Measurements from ENCODE around the gene BABAM1.
A peak's percentile ranks its signal among the peaks of the same experiment; 100 is the strongest.

BABAM1 gene

DNA sequence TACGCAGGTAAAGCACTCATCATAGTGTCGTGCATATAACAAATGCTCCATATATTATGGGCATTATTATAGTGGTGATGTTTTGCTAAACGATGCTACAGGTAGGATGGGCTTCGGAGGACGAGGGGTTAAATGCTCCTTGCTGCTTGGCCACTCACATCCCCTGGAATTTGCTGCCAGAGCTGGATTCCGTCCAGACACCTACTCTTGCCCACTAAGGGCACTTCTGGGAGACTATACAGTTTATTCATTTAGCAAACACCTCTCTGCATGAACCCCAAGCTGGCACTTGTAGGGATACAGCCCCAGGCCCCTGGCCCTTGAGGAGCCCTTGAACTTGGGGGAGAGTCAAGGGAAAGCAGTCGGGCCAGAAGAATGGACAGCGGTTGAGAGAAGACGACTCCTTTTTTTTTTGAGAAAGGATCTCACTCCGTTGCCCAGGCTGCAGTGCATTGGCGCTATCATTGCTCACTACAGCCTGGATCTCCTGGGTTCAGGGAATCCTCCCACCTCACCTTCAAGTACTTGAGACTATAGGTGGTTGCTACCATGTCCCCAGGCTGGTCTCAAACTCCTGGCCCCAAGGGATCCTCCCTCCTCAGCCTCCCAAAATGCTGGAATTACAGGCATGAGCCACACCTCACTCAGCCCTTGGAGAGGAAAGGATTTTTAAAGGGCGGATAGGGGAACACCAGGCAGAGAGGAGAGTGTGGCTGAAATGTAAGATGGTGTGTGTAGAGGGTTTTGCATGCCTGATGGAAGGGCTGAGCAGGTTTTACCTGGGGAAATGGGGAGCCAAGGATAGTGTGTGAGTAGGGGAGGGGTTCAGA is 37.4 kb downstream of the BABAM1 start:
- DNase-seq: no peak

DNA sequence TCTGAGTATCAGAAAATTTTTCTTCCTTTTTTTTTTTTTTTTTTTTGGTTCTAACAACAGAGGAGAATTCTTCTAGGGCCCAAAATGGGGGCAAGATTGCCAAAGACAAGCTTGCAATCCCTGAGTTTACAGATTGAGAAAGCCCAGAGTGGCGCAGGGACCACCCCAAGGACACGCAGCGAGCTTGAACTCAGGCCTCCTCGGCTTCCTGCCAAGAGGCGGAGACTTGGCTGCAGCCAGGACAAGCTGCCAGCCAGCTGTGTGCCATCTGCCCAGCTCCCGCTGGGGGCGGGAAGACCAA is 37.9 kb downstream of the BABAM1 start:
- no peak for DNase-seq

DNA sequence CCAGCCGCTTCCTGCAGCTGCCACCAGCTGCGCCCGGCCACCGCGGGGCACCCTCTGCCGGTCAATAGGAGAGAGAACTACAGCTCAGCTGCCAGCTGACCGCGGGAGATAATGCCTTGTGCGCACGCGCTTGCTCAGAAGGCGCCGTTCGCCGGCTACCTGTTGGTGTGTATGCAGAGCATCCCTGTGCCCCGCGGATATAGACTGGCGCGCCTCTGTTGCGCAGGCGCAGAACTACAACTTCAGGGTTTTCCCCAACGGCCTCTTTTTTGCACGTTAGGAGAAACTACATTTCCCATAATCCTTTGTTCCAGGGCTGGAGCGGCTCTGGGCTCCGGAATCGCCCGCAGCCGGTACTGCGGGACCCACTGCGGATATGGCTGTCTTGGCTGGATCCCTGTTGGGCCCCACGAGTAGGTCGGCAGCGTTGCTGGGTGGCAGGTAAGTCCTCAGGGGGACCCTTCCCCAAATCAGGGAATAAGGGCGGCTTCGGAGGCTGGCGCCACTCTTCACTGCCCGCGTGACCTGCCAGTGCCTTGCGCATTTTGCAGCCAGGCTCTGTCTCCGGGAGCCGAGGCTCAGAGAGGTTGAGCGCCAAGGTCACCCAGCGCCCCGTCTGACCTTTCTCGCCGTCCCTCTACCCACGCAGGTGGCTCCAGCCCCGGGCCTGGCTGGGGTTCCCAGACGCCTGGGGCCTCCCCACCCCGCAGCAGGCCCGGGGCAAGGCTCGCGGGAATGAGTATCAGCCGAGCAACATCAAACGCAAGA is 38.5 kb downstream of the BABAM1 start, which contains the start of gene MRPL34:
MRPL34 (plus strand) TSS at position 356 of the 768 bp plus-strand sequence; CDS start at position 377, 21 bp downstream.
- DNase-seq: peak; percentile 99 to 100

DNA sequence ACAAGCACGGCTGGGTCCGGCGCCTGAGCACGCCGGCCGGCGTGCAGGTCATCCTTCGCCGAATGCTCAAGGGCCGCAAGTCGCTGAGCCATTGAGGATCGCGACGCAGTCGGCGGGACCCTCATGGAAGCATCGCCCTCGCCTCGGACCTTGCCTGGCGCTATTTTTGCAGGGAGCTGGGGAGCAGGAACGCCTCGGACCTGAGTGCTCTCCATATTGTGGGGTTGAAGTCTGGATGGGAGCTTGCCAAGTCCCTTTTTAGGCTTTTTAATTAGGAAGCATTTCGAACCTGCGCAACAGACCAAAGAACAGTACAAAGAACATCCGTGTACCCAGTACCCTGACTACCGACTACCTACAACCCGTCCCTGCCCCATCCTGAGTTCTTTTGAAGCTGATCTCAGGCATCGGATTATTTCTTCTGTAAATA is 39.1 kb downstream of the BABAM1 start:
- DNase-seq: no peak

DNA sequence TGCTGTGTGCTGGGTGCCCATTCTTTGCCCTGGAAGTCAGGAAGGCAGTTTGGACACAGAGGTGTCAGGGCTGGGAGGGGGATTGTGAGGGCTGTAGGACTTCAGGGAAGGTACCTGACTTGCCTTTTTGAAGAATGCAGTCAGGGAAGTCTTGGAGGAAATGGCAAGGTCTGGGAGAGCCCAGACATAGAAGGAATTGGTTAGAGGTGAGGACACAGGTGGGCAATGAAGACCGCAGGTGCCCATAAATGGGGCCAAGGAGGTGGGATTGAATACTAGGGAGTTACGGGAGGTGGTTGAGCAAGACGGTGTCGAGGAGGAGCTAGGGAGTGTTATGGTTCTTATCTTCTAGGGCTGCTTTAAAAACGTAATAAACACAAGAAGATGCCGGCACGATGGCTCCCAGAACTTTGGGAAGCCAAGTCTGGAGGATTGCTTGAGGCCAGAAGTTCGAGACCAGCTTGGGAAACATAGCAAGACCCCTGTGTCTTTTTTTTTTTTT is 40.7 kb downstream of the BABAM1 start:
- DNase-seq: no peak

DNA sequence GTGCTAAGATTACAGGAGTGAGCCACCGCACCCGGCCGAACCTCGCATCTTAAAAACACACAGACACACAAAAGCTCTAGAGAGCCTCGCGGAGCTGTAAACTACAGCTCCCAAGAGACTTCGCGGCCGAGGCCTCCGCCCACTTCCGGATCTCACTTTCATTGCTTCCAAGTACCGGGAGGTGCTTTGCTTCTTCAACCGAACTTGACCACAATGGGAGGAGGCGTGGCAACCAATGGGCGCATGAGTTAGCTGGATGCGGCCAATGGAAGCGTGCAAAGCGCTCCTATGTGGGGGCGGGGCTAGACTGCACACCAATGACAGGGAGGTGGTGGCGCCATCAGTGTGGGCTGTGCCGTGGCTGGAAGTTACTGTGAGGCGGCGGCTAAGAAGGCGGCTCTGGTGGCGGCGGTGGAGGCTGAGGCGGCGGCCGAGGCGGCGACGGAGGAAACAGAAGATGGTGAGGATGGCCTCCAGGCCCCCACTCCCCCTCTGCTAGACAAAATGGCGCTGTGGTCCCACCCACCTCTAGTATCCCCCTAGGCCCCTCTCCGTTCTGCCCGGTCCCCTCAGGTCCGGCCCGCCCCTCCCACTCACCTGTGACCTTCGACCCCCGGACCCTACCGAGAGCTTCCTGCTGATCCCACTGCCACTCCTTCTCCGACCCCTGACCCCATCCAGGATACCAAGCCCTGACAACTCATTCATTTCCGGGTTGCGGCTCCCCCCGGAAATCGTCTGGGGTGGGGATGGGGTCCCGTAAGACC is 42.1 kb downstream of the BABAM1 start, which contains the start of gene DDA1:
DDA1 (plus strand) TSS at position 366 of the 767 bp plus-strand sequence; CDS start at position 458, 92 bp downstream.
- DNase-seq: peak; percentile 99

DNA sequence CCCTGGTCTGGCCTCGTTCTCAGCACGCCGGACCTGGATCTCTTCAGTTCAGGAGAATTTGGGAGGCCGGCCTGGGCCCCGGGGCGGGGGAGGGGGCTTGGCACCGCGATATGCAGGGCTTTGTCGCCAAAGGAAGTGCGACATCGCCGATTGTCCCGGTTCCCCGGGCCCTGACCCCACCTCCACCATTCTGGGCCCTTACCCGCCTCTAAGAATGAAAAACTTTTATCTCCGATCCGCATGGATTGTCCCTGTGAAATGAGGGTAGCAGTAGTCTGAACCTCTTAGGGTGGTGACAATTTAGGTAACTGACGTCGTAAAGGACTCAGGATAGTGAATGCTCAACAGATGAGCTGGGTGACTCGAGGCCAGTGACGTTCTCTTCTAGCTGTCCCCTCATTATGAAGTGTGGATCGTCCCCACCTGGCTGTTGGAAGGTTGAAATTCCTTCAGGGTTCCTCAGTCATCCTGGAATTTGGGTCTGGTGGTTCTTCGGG is 42.8 kb downstream of the BABAM1 start:
- no peak for DNase-seq

DNA sequence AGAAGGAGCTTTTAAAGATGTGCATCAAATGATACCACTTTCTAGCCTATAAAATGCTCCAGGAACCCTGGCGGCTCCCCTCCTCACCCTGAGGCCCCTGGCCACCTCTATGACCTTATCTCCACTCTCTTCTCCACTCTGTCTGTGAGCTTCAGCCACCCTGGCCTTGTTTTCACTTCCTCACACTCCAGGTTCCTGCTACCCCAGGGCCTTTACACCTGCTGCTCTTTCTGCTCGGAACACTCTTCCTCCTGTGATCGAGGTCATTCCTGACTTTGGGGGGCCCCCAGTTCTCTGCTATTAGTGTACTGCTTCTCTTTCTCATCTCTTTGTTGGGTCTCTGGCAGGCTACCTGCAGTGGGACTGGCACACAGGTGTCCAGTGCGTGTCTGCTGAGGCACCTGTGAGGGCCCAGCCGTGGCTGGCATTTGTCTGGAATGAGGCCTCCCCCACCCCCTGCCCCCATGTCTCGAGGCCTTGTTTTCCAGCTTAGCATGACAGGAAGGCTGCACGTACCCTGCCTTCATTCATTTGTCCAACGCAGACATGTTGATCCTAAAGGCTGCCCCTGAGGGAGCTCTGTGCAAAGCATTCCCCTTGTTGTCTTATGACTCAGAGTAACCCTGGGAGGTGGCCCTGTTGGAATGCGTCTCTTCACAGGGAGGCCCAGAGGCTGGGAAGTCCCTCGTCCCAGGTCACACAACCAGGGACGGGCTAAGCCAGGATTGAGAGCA is 44.4 kb downstream of the BABAM1 start:
- DNase-seq: no peak

DNA sequence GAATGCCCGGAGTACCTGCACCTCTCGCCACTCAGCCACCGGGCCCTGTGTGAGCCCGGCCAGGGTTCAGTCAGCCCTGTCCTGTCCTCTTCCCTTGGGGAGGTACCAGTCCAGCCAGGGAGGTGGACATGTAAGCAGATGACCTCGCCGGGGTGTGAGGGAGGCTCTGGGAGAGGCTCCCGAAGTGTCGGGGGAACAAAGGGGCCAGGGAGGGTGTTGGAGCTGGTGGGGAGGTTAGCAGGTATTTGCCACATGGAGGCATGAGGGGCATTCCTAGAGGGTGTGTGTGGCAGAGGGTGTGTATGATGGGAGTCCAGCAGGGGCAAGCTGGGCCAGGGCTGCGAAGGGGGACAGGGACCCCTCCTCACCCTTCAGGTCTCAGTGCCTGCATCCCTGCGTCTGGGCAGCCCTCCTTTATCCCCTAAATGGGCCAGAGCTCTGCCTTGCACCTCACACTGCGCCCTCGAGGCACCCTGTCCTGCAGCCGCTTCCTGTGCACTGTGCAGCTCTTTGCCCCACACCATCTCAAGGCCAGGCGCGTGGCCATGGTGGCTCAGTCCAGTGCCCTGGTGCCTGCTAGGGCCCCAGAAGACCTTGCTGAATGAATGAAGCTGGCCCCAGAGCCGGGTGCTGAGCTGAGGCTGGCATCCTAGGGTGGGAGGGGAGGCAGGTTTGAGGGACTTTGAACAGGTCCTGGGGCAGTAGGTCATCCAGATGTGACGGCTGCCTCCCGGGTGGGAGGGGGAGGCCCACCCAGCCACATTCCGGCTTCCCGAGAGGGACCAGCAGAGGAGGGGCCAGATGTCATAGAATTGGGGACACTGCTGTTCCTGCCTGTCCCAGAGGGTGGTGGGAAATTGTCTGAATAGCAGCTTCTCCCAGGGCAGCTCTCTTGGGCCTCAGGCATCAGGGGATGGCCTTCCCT is 45.2 kb downstream of the BABAM1 start:
- DNase-seq: no peak

DNA sequence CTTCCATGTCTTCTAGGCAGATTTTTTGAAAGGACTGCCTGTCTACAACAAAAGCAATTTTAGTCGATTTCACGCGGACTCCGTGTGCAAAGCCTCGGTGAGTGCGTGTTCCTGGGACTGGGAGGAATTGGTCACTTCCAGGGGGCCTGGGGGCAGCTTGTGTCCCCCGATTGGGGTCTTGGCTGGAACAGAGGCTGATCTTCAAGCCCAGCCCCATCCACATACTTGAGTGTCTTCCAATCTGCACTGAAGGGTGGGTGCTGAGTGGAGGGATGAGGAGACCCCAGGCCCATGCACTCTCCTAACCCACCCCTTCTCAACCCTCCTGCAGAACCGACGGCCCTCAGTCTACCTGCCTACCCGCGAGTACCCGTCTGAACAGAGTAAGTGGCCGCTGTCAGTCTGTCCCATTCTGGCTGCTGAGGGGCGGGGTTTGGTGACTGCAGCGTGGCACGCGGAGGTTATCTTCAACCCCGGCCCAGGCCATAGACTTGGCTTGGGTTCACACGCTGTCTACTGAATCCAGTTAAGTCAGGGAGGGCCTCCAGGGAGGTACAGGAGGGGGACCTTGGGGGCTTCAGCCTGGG is 46.9 kb downstream of the BABAM1 start:
- no peak for DNase-seq

DNA sequence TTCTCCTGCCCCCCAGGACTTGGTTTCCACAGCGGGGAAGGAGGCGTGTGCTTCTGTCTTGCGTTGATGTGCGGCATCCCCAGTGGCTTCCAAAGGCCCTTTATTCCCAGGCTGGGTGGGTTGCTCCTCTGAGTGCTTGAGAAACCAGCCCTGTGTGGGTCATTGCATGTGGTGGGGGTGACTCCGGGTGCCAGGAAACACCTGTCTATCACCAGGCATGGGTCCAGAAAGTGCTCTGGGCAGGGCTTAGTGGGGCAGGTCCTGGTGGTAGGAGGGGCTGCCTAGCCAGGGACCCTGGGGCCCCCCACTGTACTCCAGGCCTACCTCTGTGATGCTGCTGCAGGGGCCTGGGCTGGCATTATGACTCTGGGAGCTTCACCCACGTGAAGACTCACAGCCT is 51.7 kb downstream of the BABAM1 start:
- DNase-seq: no peak

DNA sequence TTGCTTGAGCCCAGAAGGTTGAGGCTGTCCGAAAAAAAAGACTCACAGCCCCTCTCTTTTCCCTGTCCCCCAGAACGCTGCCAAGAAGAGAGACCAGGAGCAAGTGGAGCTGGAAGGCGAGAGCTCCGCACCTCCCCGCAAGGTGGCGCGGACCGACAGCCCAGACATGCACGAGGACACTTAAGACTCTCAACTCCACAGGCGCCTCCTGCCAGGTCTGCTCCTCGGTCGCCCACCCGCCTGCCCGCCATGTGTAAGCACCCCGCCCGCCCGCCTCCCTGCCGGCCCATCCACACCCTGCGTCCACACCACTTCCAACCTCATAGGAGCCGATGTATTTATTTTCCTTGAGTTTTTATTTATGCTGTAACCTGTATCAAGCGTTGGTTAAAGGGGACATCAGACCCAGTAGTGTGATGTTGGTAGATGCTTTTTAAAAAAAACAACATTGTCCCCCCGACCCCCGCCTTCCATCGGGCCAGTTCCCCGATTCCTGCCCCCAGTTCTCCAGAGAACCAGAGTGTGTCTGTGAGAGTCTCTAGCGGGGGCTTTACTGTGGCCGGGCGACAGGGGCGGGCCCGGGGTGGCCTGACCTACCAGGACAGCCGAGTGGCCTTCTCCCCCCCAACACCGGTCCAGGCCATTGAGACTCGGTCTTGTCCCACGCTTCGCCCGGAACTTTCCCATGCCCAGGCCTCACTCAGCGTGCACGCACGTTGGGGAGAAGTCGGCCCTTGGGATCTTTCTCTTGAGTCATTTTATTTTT is 52.4 kb downstream of the BABAM1 start:
- DNase-seq: no peak

DNA sequence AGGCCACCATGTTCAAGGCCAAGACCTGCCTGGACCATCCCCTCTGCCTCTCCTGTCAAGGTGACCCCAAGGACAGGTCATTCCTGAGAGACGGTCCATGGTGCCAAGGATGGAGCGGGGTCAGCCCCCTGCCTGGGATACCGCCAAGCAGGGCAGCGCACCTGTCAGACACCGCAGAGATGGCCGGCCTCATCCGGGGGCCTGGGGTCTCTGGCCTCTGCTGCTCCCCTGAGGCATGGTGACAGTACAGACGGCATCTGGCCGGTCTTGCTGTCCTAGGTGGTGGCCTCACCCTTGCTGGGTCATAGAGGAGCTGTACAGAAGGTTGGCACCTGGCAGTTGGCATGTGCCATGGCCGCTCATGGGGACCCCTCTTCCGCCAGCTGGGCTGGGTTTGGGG is 53.2 kb downstream of the BABAM1 start:
- DNase-seq: no peak

DNA sequence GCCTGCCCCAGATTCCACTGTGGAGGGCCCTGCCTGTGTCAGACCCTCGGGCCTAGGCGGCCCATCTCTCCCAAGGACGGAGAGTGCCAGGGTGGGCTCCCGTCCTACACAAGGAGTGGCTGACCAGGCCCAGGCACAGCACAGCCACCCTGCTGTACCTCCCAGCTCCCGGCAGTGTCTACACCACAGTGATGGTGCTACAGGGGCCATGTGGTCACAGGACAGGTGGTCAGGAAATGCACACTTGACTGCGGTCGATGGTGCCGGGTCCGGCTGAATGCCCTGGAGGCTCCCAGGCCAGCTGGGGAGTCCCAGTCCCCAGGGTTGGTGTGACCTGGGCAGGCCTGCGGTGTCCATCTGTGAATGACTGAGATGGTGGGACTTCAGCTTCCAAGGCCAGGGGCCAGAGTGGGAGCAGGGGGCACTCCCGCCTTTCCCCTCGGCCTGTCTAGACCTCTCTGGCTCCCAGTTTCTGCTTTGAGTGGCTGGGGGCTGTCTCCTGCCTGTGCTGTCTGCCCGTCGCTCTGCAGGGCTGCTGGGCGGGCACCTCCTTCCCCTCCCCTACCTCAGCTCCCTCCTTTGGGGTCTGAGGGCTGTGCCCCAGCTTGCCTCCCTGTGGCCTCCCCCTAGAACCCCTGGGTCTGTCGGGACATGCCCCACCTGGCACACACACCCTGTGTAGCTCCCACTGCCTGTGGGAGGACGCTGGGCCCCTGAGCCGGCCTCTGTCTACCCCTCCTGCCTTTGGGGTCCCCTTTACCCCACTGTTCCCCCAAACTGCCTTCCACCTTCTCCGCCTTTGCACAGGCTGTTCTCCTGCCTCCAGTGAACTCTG is 54.6 kb downstream of the BABAM1 start:
- no peak for DNase-seq

DNA sequence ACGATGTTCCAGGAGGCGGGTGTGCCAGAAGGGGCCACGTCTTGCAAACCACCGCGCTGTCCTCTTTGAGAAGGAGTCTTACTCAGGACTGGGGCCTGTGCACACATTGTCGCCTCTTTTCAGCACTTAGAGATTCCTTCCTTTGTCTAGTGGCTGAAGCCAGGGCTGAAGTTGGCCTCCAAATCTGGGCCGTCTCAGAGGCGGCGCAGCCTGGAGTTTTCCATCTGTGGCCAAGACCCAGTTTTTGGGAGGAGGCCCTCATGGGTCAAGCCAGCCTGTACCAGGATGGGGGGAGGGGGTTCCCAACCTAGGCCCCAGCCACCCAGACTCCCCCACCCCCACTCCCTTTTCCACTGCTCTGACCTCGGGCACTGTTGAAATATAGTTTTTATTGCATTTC is 55.6 kb downstream of the BABAM1 start:
- DNase-seq: no peak

DNA sequence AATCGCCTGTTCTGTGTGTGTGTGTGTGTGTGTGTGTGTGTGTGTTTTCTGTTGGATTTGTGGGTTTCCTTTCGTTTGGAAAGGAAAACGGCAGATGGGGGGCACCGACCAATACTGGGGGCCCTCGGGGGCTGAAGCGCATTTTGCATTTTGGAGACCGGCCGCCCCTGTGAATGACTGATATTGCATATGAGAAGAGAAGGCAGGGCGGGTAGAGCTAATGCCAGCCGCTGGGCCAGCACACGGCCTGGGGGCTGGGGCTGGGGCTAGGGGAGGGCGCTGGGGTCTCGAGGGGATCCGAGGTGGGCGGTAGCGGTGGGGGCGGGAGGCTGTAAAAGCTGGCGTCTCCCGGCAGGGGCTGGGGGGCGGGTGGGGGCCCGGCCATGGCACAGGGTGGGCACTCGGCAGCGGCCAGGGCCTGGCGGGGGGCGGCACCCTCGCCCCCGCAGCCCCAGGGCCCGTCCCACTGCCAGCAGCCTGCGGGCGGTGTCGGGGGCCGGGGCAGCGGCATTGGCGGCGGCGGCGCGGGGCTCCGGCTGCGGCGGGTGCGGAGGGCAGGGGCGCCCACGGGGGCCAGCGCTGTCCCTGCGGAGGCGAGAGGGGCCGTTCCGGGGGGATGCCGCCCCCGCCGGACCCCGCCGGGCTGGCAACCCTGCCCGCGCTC is 56.2 kb downstream of the BABAM1 start:
- no peak for DNase-seq

DNA sequence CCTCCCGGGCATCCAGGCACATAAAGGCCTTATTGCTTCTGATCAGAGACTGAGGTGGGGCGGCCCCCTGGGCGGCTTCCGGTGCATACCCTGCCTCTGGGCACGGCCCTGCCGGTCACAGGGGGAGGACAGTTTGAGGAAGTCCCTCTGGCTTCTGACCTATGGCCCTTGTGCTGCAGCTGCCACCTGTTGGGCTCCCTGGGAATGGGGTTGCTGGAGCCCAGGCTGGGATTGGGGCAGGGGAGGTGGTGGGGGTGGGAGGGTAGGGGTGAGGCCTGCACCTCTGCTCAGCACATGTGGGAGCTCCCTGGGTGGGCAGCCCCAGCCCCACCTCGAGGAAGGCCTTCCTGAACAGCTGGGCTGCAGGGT is 56.7 kb downstream of the BABAM1 start:
- no peak for DNase-seq

DNA sequence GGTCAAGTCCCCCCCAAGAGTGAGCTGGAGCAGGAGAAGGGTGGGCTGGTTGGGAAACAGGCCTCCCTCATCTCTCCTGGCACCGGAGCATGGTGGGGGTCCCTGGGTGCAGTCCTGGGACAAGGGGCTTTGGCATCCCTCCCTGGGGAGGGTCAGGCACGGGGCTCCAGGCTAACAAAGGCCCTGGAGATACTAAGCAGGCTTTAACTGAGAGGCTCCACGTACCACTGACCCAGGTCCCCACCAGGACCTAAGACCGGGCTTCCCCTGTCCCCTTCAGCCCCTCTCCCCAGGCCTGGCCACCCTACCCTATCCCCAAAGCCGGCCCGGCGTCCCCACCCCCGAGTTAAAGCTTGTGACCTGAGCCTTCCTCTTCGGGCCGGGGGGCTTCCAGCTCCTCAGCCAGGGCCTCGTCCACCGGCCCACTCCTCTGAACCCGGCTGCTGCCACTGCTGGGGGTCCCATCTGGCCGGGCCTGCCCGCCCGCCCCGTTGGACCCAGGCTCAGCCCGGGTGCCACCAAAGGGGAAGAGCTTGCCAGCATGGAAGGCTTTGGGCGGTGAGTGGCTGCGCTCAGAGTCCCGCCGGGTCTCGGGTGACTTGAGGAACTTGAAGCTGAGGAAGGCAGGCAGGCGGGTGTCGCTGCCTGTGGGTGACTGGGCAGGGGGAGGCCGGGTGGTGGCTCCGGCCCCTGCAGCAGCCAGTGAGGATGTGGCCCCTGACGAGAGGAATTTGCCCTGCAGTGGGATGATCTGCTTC is 57.3 kb downstream of the BABAM1 start:
- DNase-seq: no peak
